ENCODE data around the gene WDR48.

GRCh38 chr3:39141171-39141995 is 89.6 kb downstream of the WDR48 start:
- TF ChIP-seq CTCF (IDR thresholded peaks at IDR 0.05), result no peak
- no peak for TF ChIP-seq POLR2A (IDR thresholded peaks at IDR 0.05)

All from lower leg skin (tissue), 3 donors.